GM23248 (cell line): ENCODE results near the gene PIAS1.

Experiments used
- EZH2 ChIP-seq: fragments of 200-600 bp; sonication (generic); IDR thresholded peaks from 2 replicates; pipeline ENCODE4 v1.6.1; 2018; ENCODE audit warnings: antibody characterized with exemption, mild to moderate bottlenecking; ENCODE audit not compliant: insufficient read depth, poor library complexity, severe bottlenecking
- EZH2phosphoT487 ChIP-seq: fragments of 200-600 bp; sonication (generic); IDR thresholded peaks from 2 replicates; pipeline ENCODE4 v1.6.1; 2018; ENCODE audit warnings: antibody characterized with exemption, moderate library complexity, mild to moderate bottlenecking, low read depth; ENCODE audit not compliant: insufficient read depth

GRCh38 chr15:68166847-68167246 is 112.7 kb downstream of the PIAS1 start:
- no peak for TF ChIP-seq EZH2
- TF ChIP-seq EZH2phosphoT487: no peak
